Ishikawa (cell line): ENCODE results near the gene BRICD5.

Experiments
- CEBPB ChIP-seq: IDR thresholded peaks from 2 replicates; pipeline ENCODE4 v1.6.1; 2012
- CREB1 ChIP-seq: IDR thresholded peaks from 2 replicates; pipeline ENCODE4 v1.6.1; 2012; ENCODE audit warnings: low read depth
- EGR1 ChIP-seq: IDR thresholded peaks from 2 replicates; pipeline ENCODE4 v1.6.1; 2012
- EP300 ChIP-seq: IDR thresholded peaks from 2 replicates; pipeline ENCODE4 v1.6.1; 2012; ENCODE audit warnings: borderline replicate concordance
- FOXM1 ChIP-seq: IDR thresholded peaks from 2 replicates; pipeline ENCODE4 v1.6.1; 2012; ENCODE audit warnings: low read depth, borderline replicate concordance
- MAX ChIP-seq: IDR thresholded peaks from 2 replicates; pipeline ENCODE4 v1.6.1; 2012
- NFIC ChIP-seq: IDR thresholded peaks from 2 replicates; pipeline ENCODE4 v1.6.1; 2012
- RAD21 ChIP-seq: IDR thresholded peaks from 2 replicates; pipeline ENCODE4 v1.6.1; 2012; ENCODE audit warnings: low read depth
- REST ChIP-seq: IDR thresholded peaks from 2 replicates; pipeline ENCODE4 v1.6.1; 2012; ENCODE audit warnings: low read depth, mild to moderate bottlenecking
- TAF1 ChIP-seq: IDR thresholded peaks from 2 replicates; pipeline ENCODE4 v1.6.1; 2012; ENCODE audit warnings: low read depth, mild to moderate bottlenecking
- TCF12 ChIP-seq: IDR thresholded peaks from 2 replicates; pipeline ENCODE4 v1.6.1; 2012; ENCODE audit warnings: low read depth
- TEAD4 ChIP-seq: IDR thresholded peaks from 2 replicates; pipeline ENCODE4 v1.6.1; 2012
- USF1 ChIP-seq: IDR thresholded peaks from 2 replicates; pipeline ENCODE4 v1.6.1; 2012
- YY1 ChIP-seq: IDR thresholded peaks from 2 replicates; pipeline ENCODE4 v1.6.1; 2012; ENCODE audit warnings: low read depth
- ZBTB7A ChIP-seq: IDR thresholded peaks from 2 replicates; pipeline ENCODE4 v1.6.1; 2012; ENCODE audit warnings: low read depth

The BRICD5 gene

GRCh38 chr16:2223221-2223941 lies 12.7 kb upstream of the BRICD5 start, which contains the start of gene E4F1:
E4F1 (plus strand) TSS chr16:2223591; CDS start chr16:2223614, 23 bp downstream.
- TF ChIP-seq EGR1, result peak; percentile 43; the same call in 1 of the 2 replicates
- TF ChIP-seq CEBPB, result peak; percentile 90
- no peak for TF ChIP-seq ZBTB7A
- TF ChIP-seq MAX, result peak; percentile 92
- TF ChIP-seq TAF1, result peak; percentile 94
- no peak for TF ChIP-seq FOXM1
- TF ChIP-seq NFIC, result peak; percentile 24; the same call in 1 of the 2 replicates
- 0 out of 2 replicates have a peak, but pooled peaks have one; percentile 33 for TF ChIP-seq USF1
- no peak for TF ChIP-seq RAD21
- TF ChIP-seq TCF12, result 0 out of 2 replicates have a peak, but pooled peaks have one; percentile 10
- no peak for TF ChIP-seq REST
- TF ChIP-seq EP300, result no peak; the same call in 1 of the 2 replicates
- TF ChIP-seq CREB1, result peak; percentile 87
- TF ChIP-seq TEAD4, result peak; percentile 21
- TF ChIP-seq YY1, result peak; percentile 95

- no peak for TF ChIP-seq RAD21
Measured at GRCh38 chr16:2216330-2216729, 5.7 kb upstream of the BRICD5 start.

- TF ChIP-seq EGR1, result peak; percentile 67; the same call in 1 of the 2 replicates
- no peak for TF ChIP-seq RAD21
- TF ChIP-seq YY1, result 0 out of 2 replicates have a peak, but pooled peaks have one; percentile 45
- TF ChIP-seq EP300, result no peak
Measured at GRCh38 chr16:2214719-2214968, 4.0 kb upstream of the BRICD5 start, which contains the start of gene PGP. PGP (minus strand) TSS chr16:2214840; CDS start chr16:2214777, 63 bp downstream.

- peak; percentile 84 for TF ChIP-seq EGR1
- TF ChIP-seq FOXM1, result no peak
- no peak for TF ChIP-seq USF1
- no peak for TF ChIP-seq RAD21
- TF ChIP-seq TAF1, result no peak
- TF ChIP-seq NFIC, result no peak
- no peak for TF ChIP-seq EP300
- TF ChIP-seq MAX, result peak; percentile 43; the same call in 1 of the 2 replicates
- TF ChIP-seq YY1, result no peak
- TF ChIP-seq REST, result no peak
Measured at GRCh38 chr16:2213817-2214718, 3.4 kb upstream of the BRICD5 start.

- no peak for TF ChIP-seq REST
- TF ChIP-seq USF1, result no peak
- TF ChIP-seq CEBPB, result no peak
- no peak for TF ChIP-seq YY1
- TF ChIP-seq FOXM1, result no peak
- no peak for TF ChIP-seq EP300
- no peak for TF ChIP-seq EGR1
- TF ChIP-seq TAF1, result no peak
- no peak for TF ChIP-seq MAX
- no peak for TF ChIP-seq TCF12
- no peak for TF ChIP-seq RAD21
Measured at GRCh38 chr16:2212362-2213324, 2.0 kb upstream of the BRICD5 start.
